ENCODE data around the gene TP53RK.

TP53RK gene

DNA sequence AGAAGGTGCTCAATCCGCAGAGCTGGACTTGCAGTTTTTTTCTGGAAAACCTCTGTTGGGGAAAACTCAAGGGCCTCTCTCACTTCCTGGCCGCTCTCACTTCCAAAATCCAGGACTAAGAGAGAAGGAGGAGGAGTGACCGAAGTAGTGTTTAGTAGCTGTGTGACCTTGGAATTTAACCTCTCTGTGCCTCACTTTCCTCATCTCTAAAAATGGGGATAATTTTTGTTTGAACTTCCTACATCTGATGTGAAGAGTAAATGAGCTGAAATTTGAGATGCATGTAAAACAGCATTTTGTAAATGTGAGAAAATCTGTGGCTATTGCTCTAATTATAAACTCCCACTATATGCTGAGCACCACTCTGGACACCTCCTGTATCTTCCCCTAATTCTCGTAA lies 43.1 kb downstream of the TP53RK start:
- TF ChIP-seq BACH2 (CRISPR knock-in tag; IDR thresholded peaks at IDR 0.05; ENCODE audit: borderline replicate concordance) (no peak), PPARA (CRISPR knock-in tag; IDR thresholded peaks at IDR 0.05; ENCODE audit: borderline replicate concordance) (no peak), ESRRG (CRISPR knock-in tag; IDR thresholded peaks at IDR 0.05) (no peak), RARB (CRISPR knock-in tag; IDR thresholded peaks at IDR 0.05) (no peak), ZFP30 (CRISPR knock-in tag; IDR thresholded peaks at IDR 0.05) (no peak), ARNTL (CRISPR knock-in tag; IDR thresholded peaks at IDR 0.05; ENCODE audit: borderline replicate concordance, low read depth) (no peak), GLIS3 (CRISPR knock-in tag; IDR thresholded peaks at IDR 0.05) (no peak), CSDC2 (CRISPR knock-in tag; IDR thresholded peaks at IDR 0.05) (no peak), ZNF70 (CRISPR knock-in tag; IDR thresholded peaks at IDR 0.05) (no peak), ZC3H10 (CRISPR knock-in tag; IDR thresholded peaks at IDR 0.05) (no peak), ZNF565 (CRISPR knock-in tag; conservative IDR thresholded peaks at IDR 0.05; ENCODE audit: low read depth) (no peak), ZNF8 (CRISPR knock-in tag; IDR thresholded peaks at IDR 0.05) (no peak), TCF4 (CRISPR knock-in tag; IDR thresholded peaks at IDR 0.05; ENCODE audit: borderline replicate concordance) (no peak), TOX (CRISPR knock-in tag; IDR thresholded peaks at IDR 0.05; ENCODE audit: borderline replicate concordance) (no peak)
- TF ChIP-seq, protein P1, sequence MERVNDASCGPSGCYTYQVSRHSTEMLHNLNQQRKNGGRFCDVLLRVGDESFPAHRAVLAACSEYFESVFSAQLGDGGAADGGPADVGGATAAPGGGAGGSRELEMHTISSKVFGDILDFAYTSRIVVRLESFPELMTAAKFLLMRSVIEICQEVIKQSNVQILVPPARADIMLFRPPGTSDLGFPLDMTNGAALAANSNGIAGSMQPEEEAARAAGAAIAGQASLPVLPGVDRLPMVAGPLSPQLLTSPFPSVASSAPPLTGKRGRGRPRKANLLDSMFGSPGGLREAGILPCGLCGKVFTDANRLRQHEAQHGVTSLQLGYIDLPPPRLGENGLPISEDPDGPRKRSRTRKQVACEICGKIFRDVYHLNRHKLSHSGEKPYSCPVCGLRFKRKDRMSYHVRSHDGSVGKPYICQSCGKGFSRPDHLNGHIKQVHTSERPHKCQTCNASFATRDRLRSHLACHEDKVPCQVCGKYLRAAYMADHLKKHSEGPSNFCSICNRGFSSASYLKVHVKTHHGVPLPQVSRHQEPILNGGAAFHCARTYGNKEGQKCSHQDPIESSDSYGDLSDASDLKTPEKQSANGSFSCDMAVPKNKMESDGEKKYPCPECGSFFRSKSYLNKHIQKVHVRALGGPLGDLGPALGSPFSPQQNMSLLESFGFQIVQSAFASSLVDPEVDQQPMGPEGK (CRISPR knock-in tag; IDR thresholded peaks at IDR 0.05; ENCODE audit: borderline replicate concordance), result no peak
- TF ChIP-seq, protein P2, sequence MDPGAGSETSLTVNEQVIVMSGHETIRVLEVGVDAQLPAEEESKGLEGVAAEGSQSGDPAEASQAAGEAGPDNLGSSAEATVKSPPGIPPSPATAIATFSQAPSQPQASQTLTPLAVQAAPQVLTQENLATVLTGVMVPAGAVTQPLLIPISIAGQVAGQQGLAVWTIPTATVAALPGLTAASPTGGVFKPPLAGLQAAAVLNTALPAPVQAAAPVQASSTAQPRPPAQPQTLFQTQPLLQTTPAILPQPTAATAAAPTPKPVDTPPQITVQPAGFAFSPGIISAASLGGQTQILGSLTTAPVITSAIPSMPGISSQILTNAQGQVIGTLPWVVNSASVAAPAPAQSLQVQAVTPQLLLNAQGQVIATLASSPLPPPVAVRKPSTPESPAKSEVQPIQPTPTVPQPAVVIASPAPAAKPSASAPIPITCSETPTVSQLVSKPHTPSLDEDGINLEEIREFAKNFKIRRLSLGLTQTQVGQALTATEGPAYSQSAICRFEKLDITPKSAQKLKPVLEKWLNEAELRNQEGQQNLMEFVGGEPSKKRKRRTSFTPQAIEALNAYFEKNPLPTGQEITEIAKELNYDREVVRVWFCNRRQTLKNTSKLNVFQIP (CRISPR knock-in tag; IDR thresholded peaks at IDR 0.05; ENCODE audit: borderline replicate concordance, low read depth), result no peak
- TF ChIP-seq, protein P3, sequence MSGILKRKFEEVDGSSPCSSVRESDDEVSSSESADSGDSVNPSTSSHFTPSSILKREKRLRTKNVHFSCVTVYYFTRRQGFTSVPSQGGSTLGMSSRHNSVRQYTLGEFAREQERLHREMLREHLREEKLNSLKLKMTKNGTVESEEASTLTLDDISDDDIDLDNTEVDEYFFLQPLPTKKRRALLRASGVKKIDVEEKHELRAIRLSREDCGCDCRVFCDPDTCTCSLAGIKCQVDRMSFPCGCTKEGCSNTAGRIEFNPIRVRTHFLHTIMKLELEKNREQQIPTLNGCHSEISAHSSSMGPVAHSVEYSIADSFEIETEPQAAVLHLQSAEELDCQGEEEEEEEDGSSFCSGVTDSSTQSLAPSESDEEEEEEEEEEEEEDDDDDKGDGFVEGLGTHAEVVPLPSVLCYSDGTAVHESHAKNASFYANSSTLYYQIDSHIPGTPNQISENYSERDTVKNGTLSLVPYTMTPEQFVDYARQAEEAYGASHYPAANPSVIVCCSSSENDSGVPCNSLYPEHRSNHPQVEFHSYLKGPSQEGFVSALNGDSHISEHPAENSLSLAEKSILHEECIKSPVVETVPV (CRISPR knock-in tag; IDR thresholded peaks at IDR 0.05), result no peak
- ATAC-seq, result no peak

DNA sequence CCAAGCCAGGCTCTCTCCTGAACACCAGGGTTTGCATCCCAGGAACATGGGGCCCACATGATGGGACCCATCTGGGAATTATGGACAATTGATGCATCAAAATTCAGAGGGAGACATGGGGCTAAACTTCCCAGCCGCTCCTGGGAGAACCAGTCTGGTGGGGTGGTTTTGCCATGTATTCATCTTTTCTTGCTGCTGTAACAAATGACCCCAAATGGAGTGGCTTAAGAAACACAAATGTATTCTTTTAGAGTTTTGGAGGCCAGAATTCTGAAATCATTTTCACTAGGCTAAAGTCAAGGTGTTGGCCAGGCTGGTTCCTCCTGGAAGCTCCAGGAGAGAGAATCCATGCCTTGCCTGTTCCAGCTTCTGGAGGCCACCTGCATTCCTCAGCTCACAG lies 44.5 kb downstream of the TP53RK start:
- TF ChIP-seq, protein P2 (CRISPR knock-in tag; IDR thresholded peaks at IDR 0.05; ENCODE audit: borderline replicate concordance, low read depth), result no peak
- no peak for TF ChIP-seq TCF4 (CRISPR knock-in tag; IDR thresholded peaks at IDR 0.05; ENCODE audit: borderline replicate concordance)
- TF ChIP-seq, protein P4, sequence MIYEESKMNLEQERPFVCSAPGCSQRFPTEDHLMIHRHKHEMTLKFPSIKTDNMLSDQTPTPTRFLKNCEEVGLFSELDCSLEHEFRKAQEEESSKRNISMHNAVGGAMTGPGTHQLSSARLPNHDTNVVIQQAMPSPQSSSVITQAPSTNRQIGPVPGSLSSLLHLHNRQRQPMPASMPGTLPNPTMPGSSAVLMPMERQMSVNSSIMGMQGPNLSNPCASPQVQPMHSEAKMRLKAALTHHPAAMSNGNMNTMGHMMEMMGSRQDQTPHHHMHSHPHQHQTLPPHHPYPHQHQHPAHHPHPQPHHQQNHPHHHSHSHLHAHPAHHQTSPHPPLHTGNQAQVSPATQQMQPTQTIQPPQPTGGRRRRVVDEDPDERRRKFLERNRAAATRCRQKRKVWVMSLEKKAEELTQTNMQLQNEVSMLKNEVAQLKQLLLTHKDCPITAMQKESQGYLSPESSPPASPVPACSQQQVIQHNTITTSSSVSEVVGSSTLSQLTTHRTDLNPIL (CRISPR knock-in tag; IDR thresholded peaks at IDR 0.05; ENCODE audit: low read depth), result no peak
- TF ChIP-seq ZFP30 (CRISPR knock-in tag; IDR thresholded peaks at IDR 0.05), result no peak
- TF ChIP-seq ESRRG (CRISPR knock-in tag; IDR thresholded peaks at IDR 0.05), result no peak
- no peak for TF ChIP-seq TOX (CRISPR knock-in tag; IDR thresholded peaks at IDR 0.05; ENCODE audit: borderline replicate concordance)
- no peak for TF ChIP-seq ZFP3 (CRISPR knock-in tag; IDR thresholded peaks at IDR 0.05)
- TF ChIP-seq, protein P1 (CRISPR knock-in tag; IDR thresholded peaks at IDR 0.05; ENCODE audit: borderline replicate concordance), result no peak
- no peak for TF ChIP-seq ZNF70 (CRISPR knock-in tag; IDR thresholded peaks at IDR 0.05)
- ATAC-seq, result no peak

DNA sequence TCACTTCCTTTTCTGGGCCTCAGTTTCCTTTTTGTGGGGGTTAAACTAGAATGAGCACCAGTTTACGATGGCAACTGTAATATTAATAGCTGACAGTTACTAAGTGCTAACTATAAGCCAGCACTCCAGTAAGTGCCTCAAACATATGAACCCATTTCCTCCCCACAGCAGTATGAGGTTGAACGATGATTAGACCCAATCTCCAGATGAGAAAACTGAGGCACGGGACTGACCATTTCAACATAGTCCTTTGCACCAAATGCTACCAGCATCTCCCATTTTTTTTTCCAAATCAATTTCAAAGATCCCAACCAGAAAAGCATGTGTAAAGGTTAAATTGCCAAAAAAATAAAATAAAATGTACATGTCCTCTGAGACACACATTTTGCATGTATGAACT lies 45.1 kb downstream of the TP53RK start:
- ATAC-seq, result no peak
- no peak for TF ChIP-seq SNAI2 (CRISPR knock-in tag; IDR thresholded peaks at IDR 0.05)
- TF ChIP-seq ARNTL (CRISPR knock-in tag; IDR thresholded peaks at IDR 0.05; ENCODE audit: borderline replicate concordance, low read depth), result no peak
- TF ChIP-seq OSR1 (CRISPR knock-in tag; IDR thresholded peaks at IDR 0.05), result no peak
- TF ChIP-seq ZNF565 (CRISPR knock-in tag; conservative IDR thresholded peaks at IDR 0.05; ENCODE audit: low read depth), result no peak
- no peak for TF ChIP-seq PPARA (CRISPR knock-in tag; IDR thresholded peaks at IDR 0.05; ENCODE audit: borderline replicate concordance)
- TF ChIP-seq, protein P3 (CRISPR knock-in tag; IDR thresholded peaks at IDR 0.05), result no peak
- TF ChIP-seq, protein P1 (CRISPR knock-in tag; IDR thresholded peaks at IDR 0.05; ENCODE audit: borderline replicate concordance), result no peak
